GDM1 (cell line): ENCODE data around the gene NR3C2.
A peak's percentile ranks its signal among the peaks of the same experiment; 100 is the strongest.

Experiments
- DNase-seq: peaks from one replicate; lab custom pipeline; 2025; lab: John Stamatoyannopoulos, UW

The NR3C2 gene

GRCh38 chr4:148441986-148442831, at the start of gene NR3C2:
Gene NR3C2 (minus strand): TSS chr4:148442414.
- DNase-seq, result peak; percentile 83

- no peak for DNase-seq
Measured at GRCh38 chr4:148487181-148487580, 45.0 kb upstream of the NR3C2 start.

GRCh38 chr4:148481636-148482035, 39.4 kb upstream of the NR3C2 start:
- DNase-seq, result no peak

- no peak for DNase-seq
Measured at GRCh38 chr4:148477276-148477675, 35.1 kb upstream of the NR3C2 start.

- DNase-seq, result no peak
Measured at GRCh38 chr4:148469938-148470337, 27.7 kb upstream of the NR3C2 start.

GRCh38 chr4:148454835-148455234, 12.6 kb upstream of the NR3C2 start:
- DNase-seq, result no peak

- DNase-seq, result no peak
Measured at GRCh38 chr4:148453833-148454232, 11.6 kb upstream of the NR3C2 start.

- no peak for DNase-seq
Measured at GRCh38 chr4:148452970-148453369, 10.8 kb upstream of the NR3C2 start.

- no peak for DNase-seq
Measured at GRCh38 chr4:148449921-148450320, 7.7 kb upstream of the NR3C2 start.

GRCh38 chr4:148448141-148448540, 5.9 kb upstream of the NR3C2 start:
- no peak for DNase-seq

- no peak for DNase-seq
Measured at GRCh38 chr4:148447681-148448080, 5.5 kb upstream of the NR3C2 start.

GRCh38 chr4:148445860-148446330, 3.7 kb upstream of the NR3C2 start:
- no peak for DNase-seq

GRCh38 chr4:148445071-148445859, 3.1 kb upstream of the NR3C2 start:
- no peak for DNase-seq

GRCh38 chr4:148444296-148445070, 2.3 kb upstream of the NR3C2 start:
- DNase-seq, result no peak

- no peak for DNase-seq
Measured at GRCh38 chr4:148443512-148444295, 1.5 kb upstream of the NR3C2 start.

- DNase-seq, result no peak
Measured at GRCh38 chr4:148442832-148443511, 758 bp upstream of the NR3C2 start.

GRCh38 chr4:148441624-148441985, 609 bp downstream of the NR3C2 start:
- DNase-seq, result no peak

GRCh38 chr4:148438047-148438446, 4.2 kb downstream of the NR3C2 start:
- no peak for DNase-seq

GRCh38 chr4:148437439-148437838, 4.8 kb downstream of the NR3C2 start:
- DNase-seq, result no peak

- DNase-seq, result no peak
Measured at GRCh38 chr4:148436512-148436911, 5.7 kb downstream of the NR3C2 start.
